ENCODE results near the gene SVIL.

The SVIL gene

DNA sequence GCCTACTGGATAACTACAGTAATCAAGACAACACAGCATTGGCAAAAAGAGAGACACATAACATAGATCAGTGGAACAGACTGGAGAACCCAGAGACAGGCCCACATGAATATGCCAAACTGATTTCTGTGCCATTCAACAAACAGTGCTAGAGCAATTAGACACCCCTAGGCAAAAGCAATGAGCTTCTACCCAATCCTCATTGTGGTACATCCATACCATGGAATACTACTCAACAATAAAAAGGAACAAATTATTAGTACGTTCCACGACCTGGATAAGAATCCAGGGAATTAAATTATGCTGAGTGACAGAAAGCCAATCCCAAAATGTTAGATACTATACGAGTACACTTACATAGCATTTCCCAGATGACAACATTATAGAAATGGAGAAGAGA, 2.8 kb upstream of the SVIL start:
- Histone ChIP-seq H3K27ac (ENCODE audit: low read depth in 2 of 2, low read length in 2 of 2) (no peak overlapping the region), H3K4me3 (ENCODE audit: low read length in 2 of 2) (no peak overlapping the region), H3K4me1 (ENCODE audit: control insufficient read depth in 2 of 2, insufficient read depth in 2 of 2, low read length in 2 of 2) (peaks cover 16 to 22% of the 10 kb centered on the region in 2 donors)

DNA sequence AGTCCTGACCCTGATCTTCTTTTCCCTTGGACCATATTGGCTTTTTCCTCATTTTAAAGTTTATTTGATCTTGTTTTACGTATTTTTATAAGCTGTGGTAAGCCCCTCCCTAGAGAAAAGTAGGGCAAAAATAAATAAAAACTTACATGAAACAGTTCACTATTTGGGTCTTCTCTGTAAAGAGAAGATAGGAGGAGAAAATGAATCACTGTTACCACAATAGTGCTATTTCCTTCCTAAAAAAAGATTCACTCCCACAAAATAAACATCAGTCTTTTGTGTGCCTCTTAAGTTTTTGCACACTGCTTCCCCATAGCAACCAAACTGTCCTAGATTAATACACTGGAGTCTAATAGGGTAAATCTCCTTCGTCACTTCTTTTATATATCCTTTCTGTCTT, 1.4 kb upstream of the SVIL start:
- H3K9me3 ChIP-seq (ENCODE audit: control insufficient read depth in 2 of 2, low read length in 2 of 2) = no peaks in the 10 kb centered on the region
- peak overlapping the region; percentile 76 to 86 for H3K27ac ChIP-seq (ENCODE audit: low read depth in 2 of 2, low read length in 2 of 2)
- H3K4me3 ChIP-seq (ENCODE audit: low read length in 2 of 2) = no peak overlapping the region
- no peak overlapping the region for H3K9ac ChIP-seq (ENCODE audit: low read depth in 1 of 2, low read length in 2 of 2)
- H3K36me3 ChIP-seq (ENCODE audit: control insufficient read depth in 2 of 2, insufficient read depth in 2 of 2, low read length in 2 of 2) = peaks cover 0 to 2% of the 10 kb centered on the region in 2 donors
- no peaks in the 10 kb centered on the region for H3K27me3 ChIP-seq (ENCODE audit: control insufficient read depth in 2 of 2, insufficient read depth in 2 of 2, low read length in 2 of 2)
- H3K4me1 ChIP-seq (ENCODE audit: control insufficient read depth in 2 of 2, insufficient read depth in 2 of 2, low read length in 2 of 2) = peaks cover 16 to 28% of the 10 kb centered on the region in 2 donors

More for the DNA sequence above, 2.8 kb upstream of the SVIL start:
- peaks cover 0 to 2% of the 10 kb centered on the region in 2 donors for H3K36me3 ChIP-seq (ENCODE audit: control insufficient read depth in 2 of 2, insufficient read depth in 2 of 2, low read length in 2 of 2)
- no peak overlapping the region for H3K9ac ChIP-seq (ENCODE audit: low read depth in 1 of 2, low read length in 2 of 2)
- no peaks in the 10 kb centered on the region for H3K9me3 ChIP-seq (ENCODE audit: control insufficient read depth in 2 of 2, low read length in 2 of 2)
- no peaks in the 10 kb centered on the region for H3K27me3 ChIP-seq (ENCODE audit: control insufficient read depth in 2 of 2, insufficient read depth in 2 of 2, low read length in 2 of 2)

DNA sequence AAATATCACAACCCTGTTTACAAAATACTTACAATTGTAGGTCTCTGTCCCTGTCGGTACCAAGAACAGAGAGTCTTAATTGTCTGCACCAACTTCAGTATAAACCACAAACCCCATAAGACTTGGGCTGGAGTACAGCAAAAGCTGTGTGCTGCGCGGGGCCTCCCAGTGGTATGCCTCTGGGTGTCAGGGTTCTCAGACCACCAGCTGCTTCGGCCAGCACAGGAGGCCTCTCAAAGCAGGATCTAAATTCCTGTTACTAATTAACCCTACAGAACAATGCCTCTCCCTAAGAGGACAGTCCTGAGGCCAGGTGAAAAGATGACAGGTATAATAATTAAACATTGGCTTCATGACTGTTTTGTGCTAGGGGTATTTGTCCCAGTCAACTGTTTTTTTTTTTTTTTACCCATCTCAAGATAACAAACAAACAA, 957 bp upstream of the SVIL start:
- Histone ChIP-seq H3K9me3 (ENCODE audit: control insufficient read depth in 2 of 2, low read length in 2 of 2) (no peaks in the 10 kb centered on the region), H3K36me3 (ENCODE audit: control insufficient read depth in 2 of 2, insufficient read depth in 2 of 2, low read length in 2 of 2) (peaks cover 0 to 2% of the 10 kb centered on the region in 2 donors), H3K4me1 (ENCODE audit: control insufficient read depth in 2 of 2, insufficient read depth in 2 of 2, low read length in 2 of 2) (peaks cover 21 to 32% of the 10 kb centered on the region in 2 donors), H3K27ac (ENCODE audit: low read depth in 2 of 2, low read length in 2 of 2) (peak overlapping the region; percentile 76 to 86), H3K9ac (ENCODE audit: low read depth in 1 of 2, low read length in 2 of 2) (peak overlapping the region; percentile 18 to 62), H3K4me3 (ENCODE audit: low read length in 2 of 2) (peak overlapping the region; percentile 34 to 58), H3K27me3 (ENCODE audit: control insufficient read depth in 2 of 2, insufficient read depth in 2 of 2, low read length in 2 of 2) (no peaks in the 10 kb centered on the region)

DNA sequence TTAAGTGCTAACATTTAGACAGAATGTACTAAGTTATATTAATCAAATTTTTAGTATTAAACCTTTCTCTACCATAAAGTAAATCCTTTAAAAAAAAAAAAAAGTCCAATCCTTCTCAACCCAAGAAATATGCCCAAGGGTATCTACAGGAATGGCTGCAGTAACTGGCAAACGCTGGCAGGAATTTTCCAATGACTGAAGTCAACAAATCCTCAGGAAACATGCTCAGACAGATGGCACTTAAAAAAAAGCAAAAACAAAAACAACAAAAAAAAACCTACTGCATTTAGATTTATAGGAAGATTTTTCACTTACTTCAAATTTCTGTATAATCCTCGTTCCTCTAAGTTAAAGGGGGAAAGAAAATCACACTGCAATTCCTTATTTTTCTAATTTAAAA, 666 bp downstream of the SVIL start:
- Histone ChIP-seq H3K27me3 (ENCODE audit: control insufficient read depth in 2 of 2, insufficient read depth in 2 of 2, low read length in 2 of 2) (no peaks in the 10 kb centered on the region), H3K36me3 (ENCODE audit: control insufficient read depth in 2 of 2, insufficient read depth in 2 of 2, low read length in 2 of 2) (peaks cover 0 to 2% of the 10 kb centered on the region in 2 donors), H3K4me1 (ENCODE audit: control insufficient read depth in 2 of 2, insufficient read depth in 2 of 2, low read length in 2 of 2) (peaks cover 29 to 40% of the 10 kb centered on the region in 2 donors), H3K4me3 (ENCODE audit: low read length in 2 of 2) (peak overlapping the region; percentile 43 to 58), H3K27ac (ENCODE audit: low read depth in 2 of 2, low read length in 2 of 2) (peak overlapping the region; percentile 76 to 86), H3K9me3 (ENCODE audit: control insufficient read depth in 2 of 2, low read length in 2 of 2) (no peaks in the 10 kb centered on the region), H3K9ac (ENCODE audit: low read depth in 1 of 2, low read length in 2 of 2) (peak overlapping the region; percentile 52 to 62)

DNA sequence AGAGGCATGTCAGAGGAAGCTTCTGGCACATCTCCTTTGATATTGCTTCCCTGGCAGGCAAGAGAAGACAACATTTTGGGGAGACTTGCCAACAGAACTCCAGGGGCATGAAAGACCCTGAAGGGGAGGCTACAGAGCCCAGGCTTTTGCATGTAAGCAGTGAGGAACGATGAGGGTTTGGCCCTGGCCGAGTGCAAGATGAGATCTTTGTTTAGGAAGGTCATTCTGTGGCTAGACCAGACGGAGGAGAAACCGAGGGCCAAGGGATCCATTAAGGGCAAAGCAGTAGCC, 3.8 kb downstream of the SVIL start:
- Histone ChIP-seq H3K4me1 (ENCODE audit: control insufficient read depth in 2 of 2, insufficient read depth in 2 of 2, low read length in 2 of 2) (peaks cover 27 to 44% of the 10 kb centered on the region in 2 donors), H3K36me3 (ENCODE audit: control insufficient read depth in 2 of 2, insufficient read depth in 2 of 2, low read length in 2 of 2) (no peaks in the 10 kb centered on the region), H3K27ac (ENCODE audit: low read depth in 2 of 2, low read length in 2 of 2) (peak overlapping the region; percentile 81 to 86)

DNA sequence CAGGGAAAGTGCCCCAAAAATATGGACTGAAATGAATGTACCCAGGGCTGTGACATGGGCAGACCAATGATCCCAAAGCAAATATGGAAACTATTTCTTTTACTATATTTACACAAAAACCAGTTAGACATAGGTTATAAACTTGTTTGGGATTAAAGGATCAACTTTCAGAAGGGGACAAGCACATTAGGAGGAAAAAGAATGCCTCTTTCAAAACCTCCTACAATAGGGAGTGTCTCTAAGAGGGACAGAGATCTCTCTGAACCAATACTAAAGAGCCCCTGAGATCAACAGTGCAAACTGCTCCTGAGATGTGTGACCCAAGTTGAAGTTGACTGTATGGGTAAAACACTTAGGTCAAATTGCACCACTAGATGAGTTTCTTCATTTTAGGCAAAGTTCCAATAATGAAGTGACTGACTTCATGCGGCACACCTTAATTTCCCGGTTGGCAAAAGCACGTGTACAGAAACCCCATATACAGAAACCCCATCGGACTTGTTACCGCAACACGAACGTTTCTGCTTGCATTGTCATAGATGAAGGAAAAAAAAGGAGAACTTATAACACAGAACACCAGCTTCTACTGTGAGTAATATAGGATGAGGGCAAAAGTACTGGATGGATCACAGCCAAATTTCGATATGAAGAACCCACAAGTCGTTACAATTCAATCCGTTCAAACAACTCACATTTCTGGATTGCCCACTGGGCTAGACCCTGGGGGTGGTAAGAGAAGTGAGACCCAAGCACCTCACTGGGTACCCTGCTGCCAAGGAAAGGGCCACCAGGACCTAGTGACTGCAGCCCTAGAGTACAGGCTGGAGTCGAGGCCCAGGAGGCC, 4.3 kb downstream of the SVIL start:
- peaks cover 22 to 40% of the 10 kb centered on the region in 2 donors for H3K4me1 ChIP-seq (ENCODE audit: control insufficient read depth in 2 of 2, insufficient read depth in 2 of 2, low read length in 2 of 2)
- H3K4me3 ChIP-seq (ENCODE audit: low read length in 2 of 2) = peak overlapping the region in 1 of 2 donors; percentile 45
- peak overlapping the region; percentile 81 to 86 for H3K27ac ChIP-seq (ENCODE audit: low read depth in 2 of 2, low read length in 2 of 2)
- H3K9me3 ChIP-seq (ENCODE audit: control insufficient read depth in 2 of 2, low read length in 2 of 2) = no peaks in the 10 kb centered on the region
- H3K36me3 ChIP-seq (ENCODE audit: control insufficient read depth in 2 of 2, insufficient read depth in 2 of 2, low read length in 2 of 2) = no peaks in the 10 kb centered on the region
- H3K9ac ChIP-seq (ENCODE audit: low read depth in 1 of 2, low read length in 2 of 2) = peak overlapping the region; percentile 48 to 52
- no peaks in the 10 kb centered on the region for H3K27me3 ChIP-seq (ENCODE audit: control insufficient read depth in 2 of 2, insufficient read depth in 2 of 2, low read length in 2 of 2)

More for the DNA sequence above, 3.8 kb downstream of the SVIL start:
- no peaks in the 10 kb centered on the region for H3K9me3 ChIP-seq (ENCODE audit: control insufficient read depth in 2 of 2, low read length in 2 of 2)
- peak overlapping the region; percentile 48 to 52 for H3K9ac ChIP-seq (ENCODE audit: low read depth in 1 of 2, low read length in 2 of 2)
- H3K4me3 ChIP-seq (ENCODE audit: low read length in 2 of 2) = peak overlapping the region in 1 of 2 donors; percentile 45
- H3K27me3 ChIP-seq (ENCODE audit: control insufficient read depth in 2 of 2, insufficient read depth in 2 of 2, low read length in 2 of 2) = no peaks in the 10 kb centered on the region

DNA sequence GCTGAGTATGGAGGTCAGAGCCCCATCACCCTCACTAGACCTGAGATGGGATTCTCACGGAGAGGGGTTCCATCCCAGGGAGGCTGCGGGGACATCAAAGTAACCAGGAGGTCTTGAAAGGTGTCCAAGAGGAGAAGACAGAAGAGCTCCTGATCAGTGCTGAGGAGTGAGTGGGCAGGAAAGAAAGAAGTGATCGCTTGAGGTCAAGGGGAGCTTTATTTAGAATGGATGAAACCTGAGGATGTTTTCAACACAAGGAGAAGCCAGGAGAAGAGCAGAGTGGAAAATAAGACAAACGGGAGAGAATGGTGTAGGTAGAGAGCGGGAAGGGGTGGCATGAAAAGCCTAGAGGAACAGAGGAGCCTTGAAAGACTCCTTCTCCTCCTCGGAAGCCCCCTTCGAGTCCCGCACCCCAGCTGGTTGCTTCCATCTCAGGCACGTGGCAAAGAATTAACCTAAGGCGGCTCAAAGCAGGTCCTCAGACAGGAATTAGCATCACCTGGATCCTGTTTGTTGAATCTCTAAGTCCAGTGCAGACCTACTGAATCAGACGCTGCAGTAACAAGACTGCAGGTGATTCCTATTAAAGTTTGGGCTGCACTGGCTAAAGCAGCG, 5.8 kb downstream of the SVIL start:
- H3K27me3 ChIP-seq (ENCODE audit: control insufficient read depth in 2 of 2, insufficient read depth in 2 of 2, low read length in 2 of 2) = no peaks in the 10 kb centered on the region
- H3K4me1 ChIP-seq (ENCODE audit: control insufficient read depth in 2 of 2, insufficient read depth in 2 of 2, low read length in 2 of 2) = peaks cover 13 to 26% of the 10 kb centered on the region in 2 donors
- no peak overlapping the region for H3K9ac ChIP-seq (ENCODE audit: low read depth in 1 of 2, low read length in 2 of 2)
- no peaks in the 10 kb centered on the region for H3K36me3 ChIP-seq (ENCODE audit: control insufficient read depth in 2 of 2, insufficient read depth in 2 of 2, low read length in 2 of 2)
- H3K4me3 ChIP-seq (ENCODE audit: low read length in 2 of 2) = no peak overlapping the region
- H3K9me3 ChIP-seq (ENCODE audit: control insufficient read depth in 2 of 2, low read length in 2 of 2) = no peaks in the 10 kb centered on the region
- H3K27ac ChIP-seq (ENCODE audit: low read depth in 2 of 2, low read length in 2 of 2) = no peak overlapping the region

DNA sequence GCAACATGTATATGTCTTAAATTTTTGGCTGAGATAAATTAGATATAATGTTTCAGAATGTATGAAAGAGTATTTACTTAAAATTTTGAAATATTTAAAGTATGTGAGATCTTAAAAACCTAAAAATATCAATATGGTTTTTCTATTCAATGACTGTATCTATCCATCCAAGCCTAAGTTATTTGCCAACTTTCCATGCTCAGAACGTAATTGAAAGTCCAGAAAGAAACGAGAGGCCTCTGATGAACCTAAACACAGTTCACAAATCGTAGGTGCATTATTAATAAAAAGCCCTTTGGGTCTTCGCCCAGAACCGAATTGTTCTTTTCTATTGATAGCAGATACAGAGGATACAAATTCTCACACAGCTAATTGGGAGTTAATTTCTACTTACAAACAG, 6.5 kb downstream of the SVIL start:
- peaks cover 13 to 23% of the 10 kb centered on the region in 2 donors for H3K4me1 ChIP-seq (ENCODE audit: control insufficient read depth in 2 of 2, insufficient read depth in 2 of 2, low read length in 2 of 2)

DNA sequence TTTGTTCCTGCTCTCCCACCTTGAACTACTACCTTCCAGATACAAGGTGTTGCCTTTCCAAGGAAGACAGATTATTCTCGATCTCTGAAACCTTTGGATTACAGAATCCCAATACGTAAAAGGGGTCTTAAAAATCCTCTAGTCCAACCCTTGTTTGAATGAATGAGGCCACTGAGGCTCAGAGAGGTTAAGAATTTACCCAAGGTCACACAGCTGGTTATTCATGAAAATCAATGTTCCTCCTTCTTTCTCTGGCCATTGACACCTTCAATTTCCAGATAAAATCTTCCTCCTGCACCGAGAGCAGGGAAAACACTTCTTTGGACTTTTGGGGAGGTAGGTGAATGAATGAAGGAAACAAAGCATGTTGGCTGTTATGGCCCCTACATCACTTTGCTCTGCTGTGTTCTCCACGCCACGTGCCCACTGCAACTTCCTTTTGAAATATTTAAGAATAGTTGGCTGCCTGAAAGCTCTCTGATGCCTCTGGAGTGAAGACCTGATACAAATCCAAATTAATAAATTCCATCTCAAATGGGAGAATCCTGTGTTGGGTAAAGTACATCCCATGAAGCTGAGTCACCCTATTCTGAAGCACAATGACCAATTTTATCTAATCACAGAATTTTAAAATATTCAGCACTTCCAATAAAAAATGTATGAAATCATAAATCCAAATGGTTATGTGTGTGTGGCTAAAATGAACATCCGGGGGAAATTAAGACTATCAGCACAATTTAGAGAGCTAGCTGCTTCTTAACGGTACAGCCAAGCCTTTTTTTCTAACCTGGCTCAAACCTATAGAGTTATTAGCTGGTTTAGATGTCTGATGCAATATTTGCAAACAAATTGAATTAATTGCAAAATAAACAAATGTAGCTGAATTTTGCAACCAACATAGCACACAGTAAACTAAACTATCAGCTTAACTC, 7.3 kb downstream of the SVIL start:
- no peak overlapping the region for H3K9ac ChIP-seq (ENCODE audit: low read depth in 1 of 2, low read length in 2 of 2)
- peaks cover 13 to 22% of the 10 kb centered on the region in 2 donors for H3K4me1 ChIP-seq (ENCODE audit: control insufficient read depth in 2 of 2, insufficient read depth in 2 of 2, low read length in 2 of 2)
- no peaks in the 10 kb centered on the region for H3K36me3 ChIP-seq (ENCODE audit: control insufficient read depth in 2 of 2, insufficient read depth in 2 of 2, low read length in 2 of 2)
- no peaks in the 10 kb centered on the region for H3K9me3 ChIP-seq (ENCODE audit: control insufficient read depth in 2 of 2, low read length in 2 of 2)
- H3K27ac ChIP-seq (ENCODE audit: low read depth in 2 of 2, low read length in 2 of 2) = no peak overlapping the region
- H3K4me3 ChIP-seq (ENCODE audit: low read length in 2 of 2) = no peak overlapping the region
- no peaks in the 10 kb centered on the region for H3K27me3 ChIP-seq (ENCODE audit: control insufficient read depth in 2 of 2, insufficient read depth in 2 of 2, low read length in 2 of 2)

More for the DNA sequence above, 6.5 kb downstream of the SVIL start:
- no peak overlapping the region for H3K4me3 ChIP-seq (ENCODE audit: low read length in 2 of 2)
- H3K9me3 ChIP-seq (ENCODE audit: control insufficient read depth in 2 of 2, low read length in 2 of 2) = no peaks in the 10 kb centered on the region
- no peak overlapping the region for H3K27ac ChIP-seq (ENCODE audit: low read depth in 2 of 2, low read length in 2 of 2)
- no peaks in the 10 kb centered on the region for H3K27me3 ChIP-seq (ENCODE audit: control insufficient read depth in 2 of 2, insufficient read depth in 2 of 2, low read length in 2 of 2)
- H3K36me3 ChIP-seq (ENCODE audit: control insufficient read depth in 2 of 2, insufficient read depth in 2 of 2, low read length in 2 of 2) = no peaks in the 10 kb centered on the region
- H3K9ac ChIP-seq (ENCODE audit: low read depth in 1 of 2, low read length in 2 of 2) = no peak overlapping the region
